IPS-NIHi11 (cell line): Measurements from ENCODE around the gene NLRP13.
"Not testable (repeated sequence)": the region's sequence is repeated elsewhere in the genome, so short reads cannot be mapped to it uniquely, and the experiment has no call there.

Experiments
- DNase-seq: peaks from one replicate; pipeline ENCODE4 v3.0.0; 2012; ENCODE audit warnings: mixed read lengths, low spot score

The NLRP13 gene, protein sequence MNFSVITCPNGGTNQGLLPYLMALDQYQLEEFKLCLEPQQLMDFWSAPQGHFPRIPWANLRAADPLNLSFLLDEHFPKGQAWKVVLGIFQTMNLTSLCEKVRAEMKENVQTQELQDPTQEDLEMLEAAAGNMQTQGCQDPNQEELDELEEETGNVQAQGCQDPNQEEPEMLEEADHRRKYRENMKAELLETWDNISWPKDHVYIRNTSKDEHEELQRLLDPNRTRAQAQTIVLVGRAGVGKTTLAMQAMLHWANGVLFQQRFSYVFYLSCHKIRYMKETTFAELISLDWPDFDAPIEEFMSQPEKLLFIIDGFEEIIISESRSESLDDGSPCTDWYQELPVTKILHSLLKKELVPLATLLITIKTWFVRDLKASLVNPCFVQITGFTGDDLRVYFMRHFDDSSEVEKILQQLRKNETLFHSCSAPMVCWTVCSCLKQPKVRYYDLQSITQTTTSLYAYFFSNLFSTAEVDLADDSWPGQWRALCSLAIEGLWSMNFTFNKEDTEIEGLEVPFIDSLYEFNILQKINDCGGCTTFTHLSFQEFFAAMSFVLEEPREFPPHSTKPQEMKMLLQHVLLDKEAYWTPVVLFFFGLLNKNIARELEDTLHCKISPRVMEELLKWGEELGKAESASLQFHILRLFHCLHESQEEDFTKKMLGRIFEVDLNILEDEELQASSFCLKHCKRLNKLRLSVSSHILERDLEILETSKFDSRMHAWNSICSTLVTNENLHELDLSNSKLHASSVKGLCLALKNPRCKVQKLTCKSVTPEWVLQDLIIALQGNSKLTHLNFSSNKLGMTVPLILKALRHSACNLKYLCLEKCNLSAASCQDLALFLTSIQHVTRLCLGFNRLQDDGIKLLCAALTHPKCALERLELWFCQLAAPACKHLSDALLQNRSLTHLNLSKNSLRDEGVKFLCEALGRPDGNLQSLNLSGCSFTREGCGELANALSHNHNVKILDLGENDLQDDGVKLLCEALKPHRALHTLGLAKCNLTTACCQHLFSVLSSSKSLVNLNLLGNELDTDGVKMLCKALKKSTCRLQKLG

DNA sequence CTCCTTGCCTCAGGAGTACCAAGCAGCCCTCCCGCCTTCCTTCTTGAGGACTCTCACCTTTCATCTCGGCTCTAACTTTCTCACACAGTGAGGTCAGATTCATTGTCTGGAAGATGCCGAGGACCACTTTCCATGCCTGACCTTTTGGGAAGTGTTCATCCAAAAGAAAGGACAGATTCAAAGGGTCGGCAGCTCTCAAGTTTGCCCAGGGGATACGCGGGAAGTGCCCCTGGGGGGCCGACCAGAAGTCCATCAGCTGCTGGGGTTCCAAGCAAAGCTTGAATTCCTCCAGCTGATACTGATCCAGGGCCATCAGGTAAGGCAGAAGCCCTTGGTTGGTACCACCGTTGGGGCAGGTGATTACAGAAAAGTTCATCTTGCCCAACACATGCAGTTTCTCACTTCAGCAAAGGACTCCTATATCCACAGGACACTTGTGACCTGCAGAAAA lies at the start of gene NLRP13:
Gene NLRP13 (minus strand): TSS at position 401 of the 451 bp plus-strand sequence. CDS start 25 bp downstream, at position 376.
- no peak for DNase-seq

DNA sequence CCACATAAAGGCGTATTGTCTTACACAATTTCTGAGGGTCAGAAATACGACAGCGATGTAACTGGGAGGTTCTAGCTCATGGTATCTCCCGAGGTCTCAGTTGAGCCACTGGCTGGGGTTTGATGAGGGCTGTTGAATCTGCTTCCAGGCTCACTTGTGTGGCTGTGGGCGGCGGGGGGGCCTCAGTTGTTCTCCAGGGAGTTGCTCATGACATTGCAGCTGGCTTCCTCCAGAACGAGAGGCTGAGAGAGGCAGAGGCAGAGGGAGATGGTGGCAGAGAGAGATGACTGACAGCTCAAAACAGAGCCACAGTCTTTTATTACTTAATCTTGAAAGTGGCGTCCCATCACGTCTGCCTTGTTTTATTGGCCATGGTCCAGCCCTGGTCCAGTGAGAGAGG lies 48.3 kb upstream of the NLRP13 start:
- no peak for DNase-seq

DNA sequence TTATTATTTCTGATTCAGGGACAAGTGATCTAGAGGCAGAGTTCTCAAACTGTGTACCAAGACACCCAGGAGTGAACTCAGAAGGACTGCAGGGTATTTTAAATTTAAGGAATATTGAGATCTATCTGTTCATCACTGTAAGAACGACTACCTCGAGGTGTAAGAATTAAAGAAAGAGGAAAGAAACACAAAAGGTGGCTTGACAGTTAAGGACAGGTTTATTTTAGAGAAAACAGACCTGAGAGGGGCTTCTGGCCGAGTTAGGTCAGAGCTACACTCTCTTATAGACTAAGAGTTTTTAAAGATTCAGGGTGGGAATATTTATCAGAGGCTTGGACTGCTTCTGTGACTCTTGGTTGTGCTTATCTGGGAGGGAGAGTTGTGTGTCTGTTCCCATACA lies 41.8 kb upstream of the NLRP13 start:
- DNase-seq = no peak

DNA sequence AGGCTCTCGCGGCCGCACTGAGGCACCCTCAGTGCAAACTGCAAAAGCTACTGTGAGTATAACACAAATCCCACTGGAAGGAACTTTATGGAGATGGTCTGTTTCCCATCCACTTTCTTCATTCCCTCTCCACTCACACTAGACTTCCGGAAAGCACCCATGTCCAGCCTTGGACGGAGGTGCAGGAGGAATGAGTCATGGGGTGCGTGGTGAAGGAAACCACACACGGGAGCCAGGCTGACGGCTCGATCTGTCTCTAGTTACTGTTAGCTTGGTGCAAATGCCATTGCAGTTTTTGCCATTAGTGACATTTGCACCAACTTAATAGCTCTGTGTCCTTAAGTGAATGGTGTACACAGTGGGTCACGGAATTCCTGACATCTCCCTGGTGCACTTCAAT lies 30.1 kb upstream of the NLRP13 start:
- DNase-seq = no peak

DNA sequence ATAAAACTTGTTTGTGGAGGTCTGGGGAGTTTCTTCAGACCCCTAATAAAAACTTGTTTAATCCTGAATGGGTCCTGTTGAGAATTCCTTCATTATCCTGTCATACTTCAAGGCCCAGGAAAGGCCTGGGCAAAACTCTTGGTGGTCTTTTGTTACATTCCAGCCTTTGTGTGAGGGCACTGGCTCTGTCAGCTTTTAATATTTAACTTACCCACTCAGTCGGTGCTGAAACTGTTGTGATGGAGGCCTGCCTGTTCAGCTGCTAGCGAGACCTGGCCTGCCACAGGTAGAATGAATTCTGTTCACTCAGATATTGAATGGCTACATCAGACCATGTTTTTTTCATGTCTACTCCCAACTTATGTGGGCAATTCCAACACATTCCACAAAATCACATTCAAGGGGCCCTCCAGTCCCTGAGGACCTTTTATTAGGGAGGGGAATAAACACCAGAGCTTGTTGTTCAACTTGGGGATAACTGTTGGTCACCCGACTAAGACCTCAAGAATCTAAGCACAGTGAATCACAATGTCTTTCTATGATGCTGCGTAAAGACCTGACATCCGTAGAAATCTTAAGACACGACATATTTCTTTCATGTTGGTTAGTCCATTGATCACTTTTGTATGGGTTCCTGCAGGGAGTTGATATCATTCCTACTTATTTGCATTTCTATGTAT lies 28.0 kb upstream of the NLRP13 start:
- no peak for DNase-seq

DNA sequence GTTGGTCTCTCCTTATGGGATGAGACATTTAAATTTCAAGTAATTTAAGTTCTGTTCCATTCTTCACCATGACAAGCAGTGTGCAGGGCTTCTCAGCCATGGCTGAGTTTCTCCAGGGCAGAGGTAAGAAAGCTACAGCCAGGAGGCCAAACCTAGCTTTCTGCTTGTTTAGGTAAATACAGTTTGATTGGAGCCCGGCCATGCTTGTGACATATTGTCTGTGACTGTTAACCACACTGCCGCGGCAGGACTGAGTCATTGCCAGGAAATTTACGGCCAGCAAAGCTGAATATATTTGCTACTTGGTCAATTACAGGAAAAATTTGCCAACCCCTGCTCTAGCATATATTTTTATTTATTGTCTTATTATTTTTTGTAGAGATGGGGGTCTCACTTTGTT lies 26.2 kb upstream of the NLRP13 start:
- DNase-seq = no peak

DNA sequence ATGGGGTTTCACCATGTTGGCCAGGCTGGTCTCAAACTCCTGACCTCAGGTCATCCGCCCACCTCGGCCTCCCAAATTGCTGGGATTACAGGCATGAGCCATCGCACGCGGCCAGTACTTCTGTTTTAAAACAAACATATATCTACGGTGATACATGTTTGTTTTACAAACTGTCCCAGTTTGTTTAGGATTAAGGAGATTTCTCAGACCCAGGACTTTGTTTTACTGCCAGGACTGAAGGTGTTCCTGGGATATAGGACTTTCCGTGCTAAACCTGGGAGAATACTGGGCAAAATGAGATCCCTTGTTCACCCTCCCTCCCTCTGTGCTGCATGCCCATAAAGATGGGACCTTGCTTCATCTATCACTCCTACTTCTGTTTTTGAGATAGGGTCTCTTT lies 24.3 kb upstream of the NLRP13 start:
- DNase-seq = no peak

DNA sequence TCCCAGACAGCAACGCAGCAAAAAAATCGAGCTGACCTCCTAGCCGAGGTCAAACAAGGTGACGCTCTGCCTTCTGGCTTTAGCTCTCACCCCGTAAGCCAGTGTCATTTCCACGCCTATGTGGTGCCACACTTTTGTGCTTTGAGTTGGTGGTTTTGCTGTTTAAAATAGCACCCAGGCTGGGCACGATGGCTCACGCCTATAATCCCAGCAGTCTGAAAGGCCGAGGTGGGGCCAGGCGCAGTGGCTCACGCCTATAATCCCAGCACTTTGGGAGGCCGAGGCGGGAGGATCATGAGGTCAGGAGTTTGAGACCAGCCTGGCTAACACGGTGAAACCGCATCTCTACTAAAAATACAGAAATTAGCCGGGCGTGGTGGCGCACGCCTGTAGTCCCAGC lies 18.4 kb upstream of the NLRP13 start:
- not testable (repeated sequence) for DNase-seq

DNA sequence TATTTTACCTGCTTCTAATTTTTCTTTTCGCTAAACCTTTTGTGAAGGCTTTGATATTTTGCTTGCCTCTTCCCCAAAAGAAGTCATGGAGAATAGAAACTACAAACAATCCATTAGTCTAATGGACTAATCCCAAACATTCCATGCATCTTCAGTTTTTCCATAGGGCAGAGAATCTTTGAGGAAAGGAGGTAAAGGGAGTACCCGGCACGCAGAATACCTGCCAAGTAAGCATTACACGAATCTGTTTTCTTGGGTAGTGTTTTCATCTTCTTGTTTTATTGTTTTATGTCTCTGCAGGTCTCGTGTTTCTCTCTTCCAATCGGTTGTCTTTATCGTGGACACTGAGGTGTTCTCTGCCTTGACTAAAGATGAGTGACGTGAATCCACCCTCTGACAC lies 15.4 kb upstream of the NLRP13 start, which contains the start of gene NLRP8:
Gene NLRP8 (plus strand): TSS at position 301 of the 400 bp plus-strand sequence.
- no peak for DNase-seq

DNA sequence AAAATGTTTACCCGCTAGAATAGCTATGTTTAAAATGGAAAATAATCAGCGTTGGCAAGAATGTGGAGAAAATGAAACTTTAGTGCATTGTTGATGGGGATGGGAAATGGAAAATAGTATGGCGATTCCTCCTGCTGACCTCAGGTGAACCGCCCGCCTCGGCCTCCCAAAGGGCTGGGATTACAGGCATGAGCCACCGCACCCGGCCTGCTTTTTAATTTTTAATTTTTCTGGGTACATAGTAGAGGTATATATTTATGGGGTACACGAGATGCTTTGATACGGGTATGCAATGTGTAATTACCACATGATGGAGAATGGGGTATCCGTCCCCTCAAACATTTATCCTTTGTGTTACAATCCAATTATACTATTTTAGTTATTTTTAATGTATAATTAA lies 8.2 kb upstream of the NLRP13 start:
- no peak for DNase-seq

DNA sequence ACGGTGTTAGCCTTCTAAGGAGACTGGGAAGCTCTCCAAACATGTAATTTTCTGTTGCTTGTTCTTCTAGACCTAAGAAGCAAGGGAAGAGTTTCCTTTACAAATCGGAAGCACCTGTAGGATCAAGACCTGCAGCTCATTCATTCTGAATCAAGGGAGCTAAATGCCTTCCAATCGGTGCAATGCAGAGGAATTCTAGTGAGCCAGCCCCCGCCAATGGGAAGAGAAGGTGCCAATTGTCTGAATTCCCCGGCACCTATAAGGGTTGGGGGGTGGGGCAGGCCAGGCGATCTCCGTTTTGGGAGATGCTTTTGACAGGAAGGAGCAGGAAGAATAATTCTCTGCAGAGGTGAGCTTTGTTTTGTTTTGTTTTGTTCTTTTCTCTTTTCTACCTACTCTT lies 7.1 kb upstream of the NLRP13 start:
- DNase-seq = no peak

DNA sequence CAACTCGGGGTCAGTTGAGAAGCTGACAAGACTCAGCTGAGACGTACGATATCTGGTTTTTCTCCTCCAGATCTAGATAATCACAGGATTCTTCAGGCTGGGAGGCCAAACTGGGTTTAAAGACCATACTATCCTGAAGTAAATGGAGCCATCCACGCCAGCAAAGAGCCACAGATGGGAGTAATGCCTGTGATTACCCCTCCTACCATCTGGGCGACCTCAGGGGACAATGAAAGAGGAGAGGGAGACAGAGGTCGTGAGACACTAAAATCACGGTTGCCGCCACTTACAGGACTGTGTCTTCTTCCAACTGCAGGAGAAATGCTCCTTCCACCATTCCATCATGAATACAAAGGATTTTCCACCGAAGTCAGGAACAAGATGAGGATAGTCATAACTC lies 3.1 kb upstream of the NLRP13 start:
- no peak for DNase-seq

DNA sequence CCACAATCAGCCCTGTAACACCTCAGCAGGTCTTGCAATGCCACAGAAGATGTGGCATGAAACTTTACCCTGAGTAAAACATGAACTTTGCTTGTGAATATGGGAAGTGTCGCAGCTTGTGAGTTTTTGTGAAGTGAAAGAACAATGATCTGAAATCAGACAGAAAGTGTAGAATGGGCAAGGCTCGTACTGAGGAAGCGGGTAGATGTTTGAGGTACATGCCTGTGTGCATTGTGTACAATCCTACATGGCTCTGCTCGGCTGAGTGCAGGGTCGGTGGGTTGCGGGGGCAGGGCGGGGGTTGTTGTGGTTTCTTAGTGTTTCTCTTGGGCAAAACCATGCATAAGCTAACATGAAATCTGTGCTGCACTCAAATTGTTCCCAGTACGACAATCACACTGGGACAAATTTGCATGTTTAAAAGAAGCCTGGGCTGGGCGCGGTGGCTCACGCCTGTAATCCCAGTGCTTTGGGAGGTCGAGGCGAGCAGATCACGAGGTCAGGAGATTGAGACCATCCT lies 1.1 kb downstream of the NLRP13 start:
- DNase-seq = no peak

DNA sequence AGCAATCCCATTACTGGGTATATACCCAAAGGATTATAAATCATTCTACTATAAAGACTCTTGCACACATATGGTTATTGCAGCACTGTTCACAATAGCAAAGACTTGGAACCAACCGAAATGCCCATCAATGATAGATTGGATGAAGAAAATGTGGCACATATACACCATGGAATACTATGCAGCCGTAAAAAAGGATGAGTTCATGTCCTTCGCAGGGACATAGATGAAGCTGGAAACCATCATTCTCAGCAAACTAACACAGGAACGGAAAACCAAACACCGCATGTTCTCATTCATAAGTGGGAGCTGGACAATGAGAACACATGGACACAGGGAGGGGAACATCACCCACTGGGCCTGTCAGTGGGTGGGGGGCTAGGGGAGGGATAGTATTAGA lies 2.9 kb downstream of the NLRP13 start:
- not testable (repeated sequence) for DNase-seq

DNA sequence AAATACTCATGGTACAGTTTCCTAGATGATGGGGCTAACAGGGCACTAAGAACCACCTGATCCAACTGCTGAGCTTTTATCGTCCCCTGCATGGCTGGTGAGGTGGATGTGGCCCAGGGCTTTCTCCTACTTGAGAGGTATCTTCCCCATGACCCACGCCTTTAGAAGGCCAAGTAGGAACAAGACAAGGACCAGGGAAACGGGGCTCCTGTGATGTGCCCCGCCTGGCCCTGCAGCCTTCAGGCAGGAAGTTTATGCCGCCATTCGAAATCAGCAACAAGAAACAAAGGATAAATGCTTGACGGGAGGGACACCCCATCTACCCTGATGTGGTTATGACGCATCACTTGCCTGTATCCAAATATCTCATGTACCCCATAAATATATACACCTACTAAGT lies 4.1 kb downstream of the NLRP13 start:
- DNase-seq = no peak

DNA sequence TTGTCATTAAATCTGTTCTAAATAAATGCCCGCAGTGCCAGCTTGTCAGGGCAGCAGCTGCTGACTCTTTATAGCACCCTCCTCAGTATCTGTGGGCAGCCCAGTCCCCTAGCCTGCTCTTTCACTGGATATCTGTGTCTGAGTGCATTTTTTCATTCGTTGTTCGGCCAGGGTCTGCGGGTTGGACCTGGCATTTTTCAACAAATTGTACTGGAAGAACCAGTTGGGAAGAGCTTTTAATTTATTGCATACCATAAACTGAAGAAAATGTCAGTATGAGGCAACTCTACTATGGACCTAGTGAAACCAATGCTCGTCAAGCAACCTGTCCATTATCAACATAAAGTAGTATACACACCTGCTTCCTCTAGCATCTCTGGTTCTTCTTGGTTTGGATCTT lies 8.6 kb downstream of the NLRP13 start:
- no peak for DNase-seq

DNA sequence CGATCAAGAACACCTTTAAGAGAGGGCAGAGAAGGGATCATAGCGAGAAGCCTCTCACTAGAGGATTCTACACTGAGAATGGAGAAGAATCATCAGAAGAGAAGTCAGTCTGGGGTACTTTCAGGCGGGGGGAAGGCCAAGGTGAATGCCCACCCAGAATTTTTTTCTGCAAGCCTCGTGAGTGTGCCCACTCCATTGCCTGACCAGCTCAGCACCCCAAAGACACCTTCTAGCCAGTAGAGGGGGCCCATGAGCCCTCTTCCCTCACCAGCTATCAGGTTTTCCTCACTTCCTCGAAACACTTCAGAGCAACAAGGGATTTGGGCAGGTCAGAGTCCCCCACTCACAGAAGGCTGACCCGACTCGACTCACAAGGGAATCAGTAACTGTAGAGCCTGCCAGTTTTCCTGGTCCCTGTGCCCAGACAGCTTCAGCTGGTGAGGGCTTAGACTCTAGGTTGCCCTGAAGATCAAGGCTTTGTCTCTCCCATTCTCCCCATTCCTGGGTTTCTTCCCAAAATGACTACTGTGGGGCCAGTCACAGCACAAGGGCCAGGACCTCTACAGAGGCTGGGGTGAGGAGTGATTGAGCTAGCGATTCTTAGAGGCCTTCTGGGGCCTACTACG lies 18.4 kb downstream of the NLRP13 start:
- no peak for DNase-seq

DNA sequence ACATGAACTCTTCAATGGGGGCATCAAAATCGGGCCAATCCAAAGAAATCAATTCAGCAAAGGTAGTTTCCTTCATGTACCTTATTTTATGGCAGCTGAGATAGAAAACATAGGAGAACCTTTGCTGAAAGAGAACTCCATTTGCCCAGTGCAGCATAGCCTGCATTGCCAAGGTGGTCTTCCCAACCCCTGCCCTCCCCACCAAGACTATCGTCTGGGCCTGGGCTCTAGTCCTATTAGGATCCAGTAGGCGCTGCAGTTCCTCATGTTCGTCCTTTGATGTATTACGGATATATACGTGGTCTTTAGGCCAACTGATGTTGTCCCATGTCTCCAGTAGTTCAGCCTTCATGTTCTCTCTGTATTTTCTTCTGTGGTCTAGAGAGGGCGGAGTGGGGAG lies 19.2 kb downstream of the NLRP13 start:
- DNase-seq = no peak

DNA sequence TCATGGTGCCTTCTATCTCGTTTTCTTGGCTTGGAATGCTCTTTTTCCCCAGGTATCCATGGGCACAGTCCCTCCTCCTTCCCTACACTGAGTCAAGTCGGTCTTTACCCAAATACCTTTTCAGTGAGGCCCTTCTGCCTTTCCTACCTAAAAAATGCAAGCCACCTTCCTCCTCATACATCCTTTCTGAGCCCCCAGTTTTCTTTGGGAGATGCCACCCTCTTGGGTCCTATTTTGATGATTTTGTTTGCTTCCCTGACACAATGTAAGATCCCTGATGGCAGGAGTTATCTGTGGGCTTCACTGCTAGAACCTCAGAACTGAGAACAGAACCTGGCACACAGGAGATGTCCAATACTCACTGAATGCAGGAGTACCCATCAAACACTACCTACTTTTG lies 22.3 kb downstream of the NLRP13 start:
- no peak for DNase-seq

DNA sequence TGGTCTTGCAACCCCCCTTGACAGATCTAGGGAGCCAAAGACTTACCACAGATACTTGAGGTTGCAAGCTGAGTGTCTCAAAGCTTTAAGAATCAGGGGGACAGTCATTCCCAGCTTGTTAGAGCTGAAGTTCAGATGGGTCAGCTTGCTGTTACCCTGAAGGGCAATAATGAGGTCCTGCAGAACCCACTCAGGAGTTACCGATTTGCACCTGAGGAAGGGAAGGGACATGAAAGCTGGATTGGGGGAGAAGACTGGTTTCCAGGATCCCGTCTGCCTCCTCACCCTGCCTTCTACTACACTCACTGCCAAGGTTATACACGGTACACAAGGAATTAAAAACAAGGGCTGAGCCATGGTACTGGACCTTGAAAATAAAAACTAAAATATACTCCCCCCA lies 24.4 kb downstream of the NLRP13 start:
- no peak for DNase-seq

DNA sequence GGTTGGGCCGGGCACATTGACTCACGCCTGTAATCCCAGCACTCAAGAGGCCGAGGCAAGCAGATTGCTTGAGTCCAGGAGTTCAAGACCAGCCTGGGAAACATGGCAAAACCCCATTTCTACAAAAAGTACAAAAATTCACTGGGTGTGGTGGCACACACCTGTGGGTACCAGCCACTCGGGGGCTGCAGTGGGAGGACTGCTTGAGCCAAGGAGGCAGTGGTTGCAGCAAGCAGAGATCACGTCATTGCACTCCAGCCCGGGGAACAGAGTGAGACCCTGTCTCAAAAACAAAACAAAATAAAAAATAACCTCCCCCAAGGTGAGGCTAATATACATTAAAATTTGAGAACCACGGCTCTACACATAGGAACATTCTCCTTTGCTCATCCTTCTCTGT lies 24.9 kb downstream of the NLRP13 start:
- DNase-seq = no peak
